KMS-11 (cell line): Measurements from ENCODE around the gene SLC7A10.

ENCODE experiments used
- H2AFZ ChIP-seq: fragments of 200-600 bp; sonication (generic); 2 replicates; pipeline ENCODE4 v1.6.1; 2016; ENCODE audit warnings: antibody characterized with exemption, mixed run types, low read depth
- H3K27ac ChIP-seq: fragments of 200-600 bp; sonication (generic); 2 replicates; pipeline ENCODE4 v1.6.1; 2016; ENCODE audit warnings: mild to moderate bottlenecking, mixed run types
- H3K27me3 ChIP-seq: fragments of 200-600 bp; sonication (generic); 2 replicates; pipeline ENCODE4 v1.6.1; 2017; ENCODE audit warnings: mild to moderate bottlenecking, low read depth, mixed run types, moderate library complexity; ENCODE audit not compliant: insufficient read depth
- H3K36me3 ChIP-seq: fragments of 200-600 bp; sonication (generic); 2 replicates; pipeline ENCODE4 v1.6.1; 2017; ENCODE audit warnings: mild to moderate bottlenecking, mixed run types; ENCODE audit not compliant: insufficient read depth
- H3K4me1 ChIP-seq: fragments of 200-600 bp; sonication (generic); 2 replicates; pipeline ENCODE4 v1.6.1; 2016; ENCODE audit warnings: mild to moderate bottlenecking, low read depth, mixed run types; ENCODE audit not compliant: poor library complexity, severe bottlenecking
- H3K4me2 ChIP-seq: fragments of 200-600 bp; sonication (generic); 2 replicates; pipeline ENCODE4 v1.7.0; 2016; ENCODE audit warnings: mild to moderate bottlenecking, mixed run types
- H3K4me3 ChIP-seq: fragments of 200-600 bp; sonication (generic); IDR thresholded peaks from 2 replicates; pipeline ENCODE4 v1.6.1; 2017; ENCODE audit warnings: low read depth, low read length, mixed read lengths; ENCODE audit not compliant: insufficient read depth
- H3K79me2 ChIP-seq: fragments of 200-600 bp; sonication (generic); 2 replicates; pipeline ENCODE4 v1.6.1; 2016; ENCODE audit warnings: low read depth, mixed run types; ENCODE audit not compliant: insufficient read depth
- H3K9ac ChIP-seq: fragments of 200-600 bp; sonication (generic); 2 replicates; pipeline ENCODE4 v1.6.1; 2016; ENCODE audit warnings: mild to moderate bottlenecking, mixed run types
- H4K20me1 ChIP-seq: fragments of 200-600 bp; sonication (generic); 2 replicates; pipeline ENCODE4 v1.6.1; 2016; ENCODE audit warnings: mild to moderate bottlenecking, mixed run types; ENCODE audit not compliant: insufficient read depth
- TF ChIP-seq, protein P1 (sequence below): fragments of 200-600 bp; sonication (generic); conservative IDR thresholded peaks from 2 replicates; pipeline ENCODE4 v1.6.1; 2017; ENCODE audit warnings: low read depth, mild to moderate bottlenecking, antibody characterized with exemption, low read length, moderate library complexity, mixed read lengths

Gene SLC7A10

DNA sequence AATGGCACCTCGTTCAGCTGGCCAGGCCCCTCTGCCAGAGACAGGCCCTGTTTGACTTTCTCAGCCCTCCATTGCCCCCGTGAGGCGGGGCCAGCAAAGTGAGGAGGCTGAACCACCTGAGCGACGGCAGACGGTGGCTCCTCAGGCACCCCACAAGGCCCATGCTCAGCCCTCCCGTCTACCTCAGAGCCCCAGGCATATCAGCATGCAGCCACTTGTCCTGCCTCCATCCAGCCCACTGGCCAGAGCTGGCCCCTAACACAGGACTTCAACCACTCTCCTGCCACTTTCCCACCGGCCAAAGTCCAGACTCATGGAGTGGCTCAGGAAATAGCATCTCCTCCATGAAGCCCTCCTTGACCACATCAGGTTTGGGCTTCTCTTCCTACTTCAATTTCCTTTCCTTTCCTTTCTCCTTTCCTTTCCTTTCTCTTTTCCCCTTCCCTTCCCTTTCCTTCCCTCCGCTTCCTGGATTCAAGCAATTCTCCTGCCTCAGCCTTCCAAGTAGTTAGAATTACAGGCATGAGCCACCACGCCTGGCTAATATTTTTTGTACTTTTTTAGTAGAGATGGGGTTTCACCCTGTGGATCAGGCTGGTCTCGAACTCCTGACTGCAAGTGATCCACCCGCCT, 9.3 kb downstream of the SLC7A10 start:
- Histone ChIP-seq H3K9ac (no peak overlapping the region), H3K27me3 (peaks cover 38% of the 10 kb centered on the region), H3K4me2 (no peak overlapping the region), H3K79me2 (no peaks in the 10 kb centered on the region), H2AFZ (no peak overlapping the region), H3K4me1 (no peaks in the 10 kb centered on the region), H3K27ac (no peak overlapping the region), H3K36me3 (no peaks in the 10 kb centered on the region), H3K4me3 (no peak overlapping the region), H4K20me1 (no peaks in the 10 kb centered on the region)
- TF ChIP-seq, protein P1, sequence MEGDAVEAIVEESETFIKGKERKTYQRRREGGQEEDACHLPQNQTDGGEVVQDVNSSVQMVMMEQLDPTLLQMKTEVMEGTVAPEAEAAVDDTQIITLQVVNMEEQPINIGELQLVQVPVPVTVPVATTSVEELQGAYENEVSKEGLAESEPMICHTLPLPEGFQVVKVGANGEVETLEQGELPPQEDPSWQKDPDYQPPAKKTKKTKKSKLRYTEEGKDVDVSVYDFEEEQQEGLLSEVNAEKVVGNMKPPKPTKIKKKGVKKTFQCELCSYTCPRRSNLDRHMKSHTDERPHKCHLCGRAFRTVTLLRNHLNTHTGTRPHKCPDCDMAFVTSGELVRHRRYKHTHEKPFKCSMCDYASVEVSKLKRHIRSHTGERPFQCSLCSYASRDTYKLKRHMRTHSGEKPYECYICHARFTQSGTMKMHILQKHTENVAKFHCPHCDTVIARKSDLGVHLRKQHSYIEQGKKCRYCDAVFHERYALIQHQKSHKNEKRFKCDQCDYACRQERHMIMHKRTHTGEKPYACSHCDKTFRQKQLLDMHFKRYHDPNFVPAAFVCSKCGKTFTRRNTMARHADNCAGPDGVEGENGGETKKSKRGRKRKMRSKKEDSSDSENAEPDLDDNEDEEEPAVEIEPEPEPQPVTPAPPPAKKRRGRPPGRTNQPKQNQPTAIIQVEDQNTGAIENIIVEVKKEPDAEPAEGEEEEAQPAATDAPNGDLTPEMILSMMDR = no peak

DNA sequence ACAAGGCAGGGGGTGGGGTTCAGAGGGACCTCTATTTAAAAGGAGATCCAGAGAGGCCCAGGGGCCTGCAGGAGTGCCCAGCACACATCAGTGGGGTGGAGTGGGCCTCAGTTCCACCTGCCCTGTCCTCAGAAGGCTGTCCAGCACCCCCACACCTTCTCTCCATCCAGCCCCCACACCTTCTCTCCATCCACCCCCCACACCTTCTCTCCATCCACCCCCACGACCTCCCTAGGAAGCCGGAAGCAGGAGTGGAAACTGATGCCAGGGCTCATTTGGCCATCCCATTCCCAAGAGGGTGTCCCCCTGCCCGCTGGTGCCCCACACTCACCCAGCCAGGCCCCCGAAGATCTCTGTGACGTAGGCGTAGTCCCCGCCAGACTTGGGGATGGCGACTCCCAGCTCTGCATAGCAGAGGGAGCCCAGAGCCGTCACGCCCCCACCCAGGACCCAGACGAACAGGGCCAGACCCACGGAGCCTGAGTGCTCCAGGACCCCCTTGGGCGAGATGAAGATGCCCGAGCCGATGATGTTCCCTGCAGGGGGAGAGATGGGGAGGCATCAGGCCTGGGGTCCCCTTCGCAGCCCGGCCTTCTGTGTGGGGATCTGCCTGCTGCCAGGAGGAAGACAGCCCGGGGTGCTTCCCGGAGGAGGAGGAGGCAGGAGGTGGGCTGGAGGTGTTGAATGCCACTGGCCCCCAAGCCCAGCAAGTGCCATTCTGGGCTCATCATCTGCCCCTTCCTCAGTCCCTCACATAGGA, 10.0 kb downstream of the SLC7A10 start:
- H3K9ac ChIP-seq = no peak overlapping the region
- no peak overlapping the region for H3K4me2 ChIP-seq
- TF ChIP-seq, protein P1 = no peak
- no peak overlapping the region for H3K27ac ChIP-seq
- no peaks in the 10 kb centered on the region for H3K36me3 ChIP-seq
- H3K4me1 ChIP-seq = no peaks in the 10 kb centered on the region
- no peaks in the 10 kb centered on the region for H3K79me2 ChIP-seq
- peaks cover 34% of the 10 kb centered on the region for H3K27me3 ChIP-seq
- H4K20me1 ChIP-seq = no peaks in the 10 kb centered on the region
- no peak overlapping the region for H2AFZ ChIP-seq
- no peak overlapping the region for H3K4me3 ChIP-seq

DNA sequence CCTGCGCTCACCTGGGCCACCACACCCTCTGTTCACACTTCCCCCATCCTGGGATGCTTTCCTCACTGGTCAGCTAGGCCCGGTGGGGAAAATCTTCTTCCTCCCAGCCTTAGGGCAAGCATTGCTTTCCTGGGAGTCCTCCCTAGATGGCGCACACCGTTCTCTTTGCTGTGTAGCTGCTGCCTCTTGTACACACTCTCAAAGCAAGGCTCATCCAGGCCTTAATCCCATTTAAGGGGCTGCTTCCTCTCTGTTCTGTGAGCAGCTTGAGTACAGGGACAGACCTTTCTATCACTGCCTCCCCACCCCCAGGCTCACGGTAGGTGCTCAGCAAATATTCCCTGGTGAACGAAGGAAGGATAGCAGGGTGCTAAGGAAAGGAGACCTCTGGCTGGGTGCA, 11.1 kb downstream of the SLC7A10 start:
- no peaks in the 10 kb centered on the region for H4K20me1 ChIP-seq
- no peaks in the 10 kb centered on the region for H3K4me1 ChIP-seq
- H3K27ac ChIP-seq = no peak overlapping the region
- no peak overlapping the region for H2AFZ ChIP-seq
- no peaks in the 10 kb centered on the region for H3K36me3 ChIP-seq
- H3K4me2 ChIP-seq = no peak overlapping the region
- H3K79me2 ChIP-seq = no peaks in the 10 kb centered on the region
- peaks cover 30% of the 10 kb centered on the region; the same call in 1 of the 2 replicates for H3K27me3 ChIP-seq
- TF ChIP-seq, protein P1 = no peak; the same call in 1 of the 2 replicates
- no peak overlapping the region for H3K4me3 ChIP-seq
- no peak overlapping the region for H3K9ac ChIP-seq

DNA sequence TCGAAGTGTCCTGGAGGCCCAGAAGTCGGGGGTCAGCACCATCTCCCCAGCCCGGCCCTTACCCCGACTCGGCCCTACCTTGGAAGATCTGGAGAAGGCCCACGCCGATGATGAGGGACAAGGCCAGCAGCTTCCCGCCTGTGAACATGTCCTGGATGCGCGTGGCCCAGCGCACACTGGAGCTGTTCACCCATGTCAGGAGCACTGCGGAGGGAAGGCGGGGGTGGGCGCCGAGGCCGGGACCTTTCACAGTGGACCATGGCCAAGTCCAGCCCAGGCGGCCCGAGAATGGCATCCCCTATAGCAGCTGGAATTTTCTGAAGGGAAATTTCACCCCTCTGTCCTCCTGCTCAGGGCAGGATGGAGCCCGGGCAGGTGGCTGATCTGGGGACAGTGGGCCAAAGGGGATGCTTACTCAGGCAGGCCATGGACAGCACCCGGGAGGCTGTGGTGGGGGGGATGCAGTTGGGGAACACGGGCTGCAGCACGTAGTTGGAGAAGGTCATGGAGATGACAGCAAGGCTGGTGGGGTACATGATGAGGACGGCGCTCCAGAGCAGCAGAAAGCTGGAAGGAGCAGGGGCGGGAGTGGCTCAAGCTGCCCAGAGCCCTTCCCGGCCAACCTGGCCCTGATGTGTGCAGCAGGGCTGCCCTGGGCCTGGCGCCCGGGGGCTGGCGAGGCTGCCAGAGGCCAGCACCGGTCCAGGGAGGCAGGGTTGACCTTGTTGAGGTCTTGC, 13.0 kb downstream of the SLC7A10 start:
- Histone ChIP-seq H4K20me1 (no peaks in the 10 kb centered on the region), H3K36me3 (no peaks in the 10 kb centered on the region), H3K4me3 (no peak overlapping the region), H3K9ac (no peak overlapping the region), H3K27ac (no peak overlapping the region), H2AFZ (no peak overlapping the region), H3K79me2 (no peaks in the 10 kb centered on the region), H3K4me1 (no peaks in the 10 kb centered on the region), H3K27me3 (peaks cover 28% of the 10 kb centered on the region; the same call in 1 of the 2 replicates), H3K4me2 (no peak overlapping the region)
- TF ChIP-seq, protein P1 = no peak
